GM18505 (cell line): Measurements from ENCODE around the gene CTNND2.

Experiments used
- ATAC-seq: cut with Tn5 transposase; IDR thresholded peaks from one replicate; pipeline ENCODE4 v1.9.1; 2021; ENCODE audit not compliant: unreplicated experiment
- POLR2A ChIP-seq: IDR thresholded peaks from 4 replicates; pipeline ENCODE4 v1.6.1; 2011; ENCODE audit warnings: borderline replicate concordance; ENCODE audit not compliant: insufficient read depth, insufficient read length; ENCODE audit errors: extremely low read depth

The CTNND2 gene

DNA sequence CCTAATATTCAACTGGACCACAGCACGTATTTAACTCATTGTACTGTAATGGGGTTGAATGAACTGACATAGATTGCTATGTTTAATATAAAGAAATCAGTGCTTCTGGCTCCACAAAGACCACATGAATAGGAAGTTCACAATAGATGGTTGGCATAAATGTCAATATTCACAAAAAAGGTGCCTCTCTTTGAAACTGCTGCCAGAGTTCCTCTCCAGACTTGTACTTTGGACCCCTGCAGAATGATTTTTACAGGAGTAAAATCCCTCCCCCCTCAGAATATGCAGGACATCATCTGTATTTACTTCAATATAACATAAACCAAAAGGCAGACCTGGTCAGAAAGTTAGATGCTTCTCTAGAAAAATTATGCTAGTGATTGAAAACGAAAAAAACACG, 634.7 kb downstream of the CTNND2 start:
- TF ChIP-seq POLR2A: no peak
- no peak for ATAC-seq

DNA sequence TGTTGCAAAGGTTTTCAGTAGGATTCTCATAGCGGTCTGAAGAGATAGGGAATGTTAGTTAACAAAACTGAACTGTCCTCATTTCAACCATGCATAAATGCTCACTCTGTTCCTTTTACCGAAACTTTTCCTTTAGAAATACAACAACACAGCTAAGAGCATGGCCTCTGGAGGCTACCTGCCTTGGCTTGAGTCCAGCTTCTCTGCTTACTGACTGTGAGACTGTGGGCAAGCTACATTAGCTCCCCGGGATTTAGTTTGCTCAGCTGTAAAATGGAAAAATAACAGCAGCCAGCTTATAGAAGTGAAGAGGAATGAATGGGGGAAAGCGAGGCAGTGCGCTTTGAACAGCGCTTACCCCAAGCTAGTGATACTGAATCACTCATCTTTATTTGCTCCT, 635.4 kb downstream of the CTNND2 start:
- TF ChIP-seq POLR2A: no peak
- no peak for ATAC-seq

DNA sequence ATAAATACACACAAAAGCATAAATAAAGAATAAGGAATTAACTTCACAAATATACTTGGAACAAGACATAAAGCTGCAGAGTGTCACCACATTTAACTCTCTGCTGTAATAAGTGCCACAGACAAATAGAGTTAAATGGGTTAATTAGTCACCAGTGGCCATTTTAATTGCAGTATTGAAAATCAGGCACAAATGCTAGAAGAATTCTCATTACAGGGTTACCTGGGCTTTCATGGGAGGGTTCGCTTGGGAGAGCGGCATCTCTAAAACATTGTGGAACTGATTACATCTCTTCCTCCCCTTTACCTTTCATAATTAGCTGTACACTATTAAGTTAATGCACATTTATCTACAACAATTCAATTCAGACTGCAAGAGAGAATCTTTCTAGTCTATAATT, 637.9 kb downstream of the CTNND2 start:
- ATAC-seq: no peak

DNA sequence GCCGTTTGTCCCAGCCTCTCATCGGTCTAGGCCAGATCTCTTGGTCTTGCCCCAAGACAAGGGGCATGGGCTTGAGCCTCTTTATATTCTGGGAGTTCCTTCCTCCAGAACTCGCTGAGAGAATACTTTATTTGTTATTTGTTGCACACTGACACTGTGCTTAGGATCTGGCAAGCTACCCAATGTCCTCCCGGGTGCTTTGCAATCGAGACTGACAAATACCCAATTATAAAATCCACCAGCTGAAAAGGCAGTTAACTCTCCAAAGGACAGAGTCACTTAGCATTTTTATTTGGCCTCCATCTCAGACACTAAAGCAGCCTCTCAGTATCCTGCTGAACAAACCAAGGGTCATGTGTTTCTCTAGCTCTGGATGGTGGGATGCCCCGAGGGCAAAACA, 643.0 kb downstream of the CTNND2 start:
- ATAC-seq: no peak
- TF ChIP-seq POLR2A: no peak

More for the DNA sequence above, 637.9 kb downstream of the CTNND2 start:
- no peak for TF ChIP-seq POLR2A

DNA sequence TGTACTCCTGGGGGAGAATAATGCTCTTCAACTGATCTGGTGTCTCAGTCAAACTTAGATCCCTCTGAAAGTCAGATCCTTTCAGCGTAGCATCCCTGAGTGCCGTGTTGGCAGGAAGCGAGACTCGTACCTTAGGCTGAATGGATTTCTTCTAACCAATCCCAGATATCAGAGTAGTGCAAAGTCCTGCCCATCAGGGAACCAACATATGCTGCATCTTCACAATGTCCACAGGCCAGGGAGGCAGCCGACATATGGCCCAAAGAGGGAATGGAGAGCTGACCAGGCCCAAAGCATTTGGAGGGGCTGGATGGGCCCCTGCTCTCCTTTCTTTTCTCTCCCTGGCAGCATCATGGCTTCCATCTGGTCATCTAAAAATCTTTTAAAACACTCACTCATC, 646.2 kb downstream of the CTNND2 start:
- ATAC-seq: no peak
- no peak for TF ChIP-seq POLR2A

DNA sequence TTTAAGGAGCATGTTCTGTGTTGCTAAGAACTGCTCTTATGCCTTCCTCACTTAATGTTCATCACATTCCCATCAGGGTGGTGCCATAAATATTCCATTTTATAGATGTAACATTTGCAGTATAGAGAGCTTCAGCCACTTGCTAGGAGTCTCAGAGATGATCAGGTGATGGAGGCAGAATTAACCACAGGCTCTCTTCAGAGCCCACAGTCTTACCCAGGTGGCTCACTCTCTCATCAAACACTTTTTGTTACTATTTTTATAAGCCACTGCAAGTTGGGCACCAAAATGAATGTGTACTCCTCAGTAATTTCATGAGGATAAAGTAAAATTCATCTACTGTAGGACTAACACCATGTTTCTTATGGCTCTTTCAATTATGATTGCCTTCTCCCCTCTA, 651.7 kb downstream of the CTNND2 start:
- no peak for ATAC-seq
- no peak for TF ChIP-seq POLR2A

DNA sequence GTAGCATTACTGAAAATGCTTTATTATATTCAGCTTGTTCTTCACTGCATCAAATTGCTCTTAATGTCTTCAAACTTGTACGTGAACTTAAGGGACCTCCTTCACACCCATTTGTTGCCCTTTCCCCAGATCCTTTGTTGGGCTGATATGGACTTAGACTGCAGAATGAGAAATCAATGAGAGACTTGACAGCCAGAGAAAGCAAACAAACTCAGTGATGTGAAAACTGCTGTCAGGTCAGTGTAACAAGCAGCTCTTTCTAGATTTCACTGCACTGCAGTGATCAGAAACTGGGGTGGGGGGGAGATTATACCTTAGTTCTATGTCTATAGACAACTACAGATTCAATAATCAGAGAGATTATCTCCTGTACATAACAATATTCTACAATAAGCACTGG, 652.2 kb downstream of the CTNND2 start:
- no peak for TF ChIP-seq POLR2A
- no peak for ATAC-seq

DNA sequence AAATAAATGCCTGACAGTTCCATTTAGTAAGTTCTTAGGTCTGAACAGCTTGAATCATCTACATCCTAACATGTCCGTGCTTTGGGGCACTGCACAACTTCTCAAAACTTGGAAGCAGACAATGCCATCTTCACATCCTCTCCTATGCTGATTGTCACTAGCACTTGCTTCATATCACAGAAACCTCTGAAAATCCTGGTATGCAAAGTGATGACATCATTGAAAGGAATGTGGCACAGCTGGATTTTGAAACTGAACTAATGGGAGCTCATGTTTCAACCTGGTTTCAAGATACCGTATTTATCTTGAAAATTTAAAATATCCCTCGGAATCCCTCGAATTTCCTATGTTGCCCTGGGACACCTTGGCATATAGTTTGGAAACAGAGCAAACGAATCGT, 653.0 kb downstream of the CTNND2 start:
- no peak for ATAC-seq
- no peak for TF ChIP-seq POLR2A

DNA sequence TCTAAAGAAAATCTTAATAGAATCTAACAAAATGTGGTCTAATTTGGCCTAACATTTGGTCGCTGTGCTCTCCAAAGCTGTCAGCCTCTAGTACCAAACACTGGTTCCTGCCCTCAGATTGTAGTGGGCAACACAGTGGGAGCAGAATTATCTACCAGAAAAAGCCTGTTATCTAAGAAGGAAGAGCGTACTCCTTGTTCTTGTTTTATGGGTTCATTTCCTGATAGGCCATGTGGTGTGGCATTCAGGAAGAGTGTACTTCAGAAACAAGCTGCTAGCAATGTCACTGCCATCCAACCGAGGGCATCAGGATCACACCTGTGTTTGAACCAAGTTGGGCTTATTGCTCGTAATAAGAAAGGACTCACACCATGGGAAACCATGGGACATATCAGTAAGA, 655.3 kb downstream of the CTNND2 start:
- ATAC-seq: no peak
- TF ChIP-seq POLR2A: no peak

DNA sequence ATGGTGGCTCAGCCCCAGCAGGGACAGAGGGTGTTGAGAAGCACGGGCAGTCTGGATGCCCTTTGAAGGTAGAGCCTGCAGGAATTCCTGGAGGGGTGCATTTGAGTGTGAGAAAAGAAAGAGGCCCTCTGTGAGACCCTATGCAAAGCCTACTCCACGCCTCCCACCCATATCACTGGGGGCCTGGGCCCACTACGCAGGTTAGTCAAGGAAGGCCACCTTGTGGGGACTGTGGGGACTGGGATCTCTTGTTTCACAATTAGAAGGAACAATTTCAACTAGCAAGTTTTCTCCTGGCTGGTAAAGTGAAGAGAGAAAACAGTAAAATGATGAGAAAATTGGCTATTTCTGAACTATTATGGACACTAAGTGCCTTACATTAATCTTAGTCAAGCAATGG, 657.0 kb downstream of the CTNND2 start:
- ATAC-seq: no peak
- no peak for TF ChIP-seq POLR2A

DNA sequence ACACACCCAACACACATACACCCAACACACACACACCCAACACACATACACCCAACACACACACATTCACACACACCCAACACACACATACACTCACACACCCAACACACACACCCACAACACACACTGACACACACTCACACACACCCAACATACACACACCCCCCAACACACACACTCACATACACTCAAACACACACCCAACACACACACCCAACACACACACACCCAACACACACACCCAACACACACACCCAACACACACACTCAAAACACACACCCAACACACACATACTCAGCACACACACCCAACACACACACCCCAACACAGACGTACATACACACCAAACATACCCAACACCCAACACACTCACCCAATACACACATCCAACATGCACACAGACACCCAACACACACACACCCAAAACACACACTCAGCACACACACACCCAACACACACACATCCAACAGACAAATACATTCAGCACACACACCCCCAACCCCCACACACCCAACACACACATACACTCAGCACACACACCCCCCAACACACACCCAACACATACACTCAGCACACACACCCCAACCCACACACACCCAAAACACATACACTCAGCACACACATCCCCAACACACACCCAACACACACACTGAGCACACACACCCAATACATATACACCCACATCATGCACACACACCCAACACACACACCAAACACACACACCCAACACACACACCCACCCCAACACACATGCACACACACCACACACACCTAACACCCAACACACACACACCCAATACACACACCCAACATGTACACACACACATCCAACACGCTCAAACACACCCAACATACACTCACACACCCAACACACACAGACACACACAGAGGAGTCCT, 663.7 kb downstream of the CTNND2 start:
- ATAC-seq: no peak
- no peak for TF ChIP-seq POLR2A

DNA sequence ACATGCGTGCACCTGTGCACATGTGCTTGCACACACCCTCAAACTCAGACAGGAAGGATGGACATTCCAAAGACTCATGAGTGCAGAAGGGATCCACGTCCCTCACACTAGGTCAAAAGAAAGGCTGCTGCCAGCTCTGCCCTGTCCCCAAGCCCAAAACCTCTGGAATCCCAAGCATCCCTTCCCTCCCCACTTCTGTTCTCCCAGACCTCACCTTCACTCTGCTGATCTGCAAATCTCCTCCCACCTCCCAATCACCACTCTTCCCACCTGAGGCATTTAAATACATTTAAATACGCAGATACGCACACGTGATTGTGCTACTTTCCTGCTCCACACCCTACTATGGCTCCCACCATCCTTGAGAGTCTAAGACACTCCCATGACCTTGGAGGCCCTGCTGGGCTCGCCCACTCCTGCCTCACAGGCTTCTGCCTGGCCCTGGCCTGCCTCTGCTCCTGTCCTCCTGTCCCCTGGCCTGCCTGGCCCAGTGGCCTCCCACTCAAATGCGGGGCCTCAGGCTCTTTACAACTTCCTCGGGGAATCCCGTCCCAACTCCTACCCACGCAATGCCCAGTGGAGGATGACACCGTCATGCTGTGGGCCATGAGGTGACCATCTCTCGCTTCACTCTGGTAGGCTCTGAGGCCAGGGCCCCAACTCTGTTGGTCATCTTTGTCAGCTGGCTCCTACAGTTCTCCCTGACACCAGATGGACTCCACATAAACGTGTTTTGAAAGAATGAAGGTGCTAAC, 664.8 kb downstream of the CTNND2 start:
- no peak for ATAC-seq
- TF ChIP-seq POLR2A: no peak

DNA sequence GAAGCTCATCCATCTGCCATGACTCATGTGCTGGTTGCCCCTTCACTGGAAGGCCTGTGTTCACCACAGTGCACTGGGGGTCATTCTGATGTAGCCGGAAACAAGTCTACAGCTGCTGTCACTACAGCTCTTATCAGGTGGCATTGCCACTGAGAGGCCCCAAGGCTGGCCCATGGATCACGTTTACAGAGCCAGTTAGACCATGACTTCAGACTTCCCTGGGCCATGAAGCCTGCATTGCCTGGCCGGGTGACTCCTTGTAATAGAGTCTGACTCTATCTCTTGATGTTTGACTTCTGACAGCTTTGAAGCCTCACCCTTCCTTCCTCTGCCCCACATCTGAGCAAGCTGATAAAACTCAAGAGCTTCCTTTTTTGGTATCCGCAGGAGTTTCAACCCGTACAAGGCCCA, 669.7 kb downstream of the CTNND2 start:
- no peak for ATAC-seq
- TF ChIP-seq POLR2A: no peak

DNA sequence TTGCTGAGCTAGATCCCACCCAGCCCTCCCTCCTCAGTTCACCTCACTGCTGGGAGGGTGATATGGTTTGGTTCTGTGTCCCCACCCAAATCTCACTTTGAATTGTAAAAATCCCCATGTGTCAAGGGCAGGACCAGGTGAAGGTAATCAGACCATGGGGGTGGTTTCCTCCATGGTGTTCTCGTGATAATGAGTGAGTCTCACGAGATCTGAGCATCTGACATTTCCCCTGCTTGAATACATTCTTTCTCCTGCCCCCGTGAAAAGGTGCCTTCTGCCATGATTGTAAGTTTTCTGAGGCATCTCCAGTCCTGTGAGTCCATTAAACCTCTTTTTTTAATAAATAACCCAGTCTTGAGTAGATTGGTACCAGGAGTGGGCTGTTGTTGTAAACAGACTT, 673.4 kb downstream of the CTNND2 start:
- no peak for ATAC-seq
- no peak for TF ChIP-seq POLR2A
